Aorta (tissue), 5 donors: ENCODE data around the gene PIGT. TPM values are rescaled to one million over a fixed set of nuclear protein-coding genes. Genes with fewer than 3 reads are reported as not detected.

ENCODE experiments used
- ATAC-seq: fragments of 200-7000 bp; cut with Tn5 transposase; one replicate; pipeline ENCODE4 v1.9.1; 2022; ENCODE audit warnings: moderate library complexity; ENCODE audit not compliant: low FRiP score
- DNase-seq, 2 donors: peaks; one replicate each; pipeline ENCODE4 v3.0.0-alpha.2; 2020
- H3K27ac ChIP-seq, 2 donors: one replicate each; pipeline ENCODE4 v1.5.1; 2013; ENCODE audit warnings: low read length in 2 of 2, mild to moderate bottlenecking in 2 of 2, moderate library complexity in 2 of 2, control low read depth in 1 of 2, inconsistent platforms in 1 of 2, low read depth in 1 of 2
- H3K27me3 ChIP-seq, 2 donors: one replicate each; pipeline ENCODE4 v1.6.1; 2013; ENCODE audit warnings: control low read depth in 1 of 2, low read length in 1 of 2, mild to moderate bottlenecking in 1 of 2, moderate library complexity in 1 of 2; ENCODE audit not compliant: insufficient read depth in 2 of 2, control insufficient read depth in 1 of 2
- H3K36me3 ChIP-seq, 2 donors: one replicate each; pipeline ENCODE4 v1.6.1; 2013; ENCODE audit warnings: control low read depth in 1 of 2, low read length in 1 of 2, mild to moderate bottlenecking in 1 of 2; ENCODE audit not compliant: insufficient read depth in 2 of 2, control insufficient read depth in 1 of 2
- H3K4me1 ChIP-seq, 2 donors: one replicate each; pipeline ENCODE4 v1.6.1; 2013; ENCODE audit warnings: low read length in 2 of 2, control low read depth in 1 of 2, mild to moderate bottlenecking in 1 of 2, moderate library complexity in 1 of 2; ENCODE audit not compliant: insufficient read depth in 2 of 2, control insufficient read depth in 1 of 2
- H3K4me3 ChIP-seq, 2 donors: one replicate each; pipeline ENCODE4 v1.5.1; 2013; ENCODE audit warnings: low read length in 2 of 2, control low read depth in 1 of 2, mild to moderate bottlenecking in 1 of 2
- H3K9me3 ChIP-seq: one replicate; pipeline ENCODE4 v1.6.1; 2013; ENCODE audit warnings: mild to moderate bottlenecking, low read length; ENCODE audit not compliant: control insufficient read depth
- WGBS, 2 donors: extraction: QIAGEN DNeasy Blood & Tissue Kit; methylation state at CpG; one replicate each; pipeline ENCODE4 v1.1.7; 2013; 5-methylcytosine and 5-hydroxymethylcytosine counted together
- intact Hi-C, 2 donors: fragments of 100-400 bp; cut with DNase I; formaldehyde crosslinking; loops; one replicate each; pipeline versions ENCODE4 v1.14.2 to v1.15.0; 2022
- polyA plus RNA-seq, 2 donors: library from polyadenylated mRNA; stranded (reverse); fragments of 200-250 nt; gene quantifications; one replicate each; pipeline ENCODE4 v1.2.3, GENCODE V29; 2013
- total RNA-seq, 2 donors: library from RNA; stranded (reverse); fragmentation: NEBNext Ultra II Directional; extraction: Animal tissue kit (Norgen Biotek cat#: 25700); gene quantifications; one replicate each; pipeline ENCODE4 v1.2.1, GENCODE V29; 2021
- donor health status: healthy with polysubstance abuse.
- donor health status: Bipolar disorder and iron deficiency.
- donor health status: DM: no; HTN: no; CAD: no.
- donor health status: DM: no; HTN: no; CAD: no.
- donor health status: DM: yes; HTN: yes; CAD: no.

Gene PIGT
- total and polyA plus RNA-seq, 4 donors, result 69.0 to 151 (median 113) TPM

- H3K4me1 ChIP-seq, result peaks cover 2 to 9% of the 10 kb centered on the region in 2 donors
- intact Hi-C loops, result no loop called here
- no peak overlapping the region for H3K27ac ChIP-seq
- H3K36me3 ChIP-seq, result peaks cover 8 to 9% of the 10 kb centered on the region in 2 donors
- no peak overlapping the region for H3K4me3 ChIP-seq
- ATAC-seq, result no peak
- no peak for DNase-seq
- no peaks in the 10 kb centered on the region for H3K9me3 ChIP-seq
- H3K27me3 ChIP-seq, result no peaks in the 10 kb centered on the region
- WGBS, 2 donors, result 60 to 64% methylated on average over 5 of the region's 5 CpGs
Observed at GRCh38 chr20:45412653-45413052, 3.3 kb upstream of the PIGT start.

DNA sequence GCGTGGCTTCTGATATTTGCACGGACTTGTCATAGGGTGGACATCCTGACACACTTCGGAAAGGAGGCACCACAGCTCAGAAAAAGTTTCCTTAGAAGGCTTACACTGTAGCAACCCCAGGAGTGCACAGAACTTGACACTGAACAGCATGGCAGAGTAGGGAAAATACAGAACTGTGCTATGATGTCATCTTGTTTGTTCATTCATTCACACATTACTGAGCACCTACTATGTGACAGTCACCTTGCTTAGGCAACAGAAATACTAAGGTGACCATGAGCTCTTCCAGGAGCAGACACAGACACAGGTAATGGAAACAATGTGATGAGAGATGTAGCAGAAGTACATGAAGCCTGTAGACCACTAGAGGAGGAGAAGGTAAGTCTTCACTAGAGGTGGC is 2.5 kb upstream of the PIGT start:
- H3K27me3 ChIP-seq, result no peaks in the 10 kb centered on the region
- no peak for ATAC-seq
- no peak for DNase-seq
- no peak overlapping the region for H3K27ac ChIP-seq
- intact Hi-C loops, result no loop called here
- H3K36me3 ChIP-seq, result peaks cover 7 to 9% of the 10 kb centered on the region in 2 donors
- WGBS, 2 donors, result 65 to 71% methylated on average over 3 of the region's 3 CpGs
- H3K4me3 ChIP-seq, result no peak overlapping the region
- peaks cover 2% of the 10 kb centered on the region in 2 donors for H3K4me1 ChIP-seq
- H3K9me3 ChIP-seq, result no peaks in the 10 kb centered on the region

GRCh38 chr20:45416917-45417316 is 976 bp downstream of the PIGT start:
- intact Hi-C loops, result loop anchor here in 1 of 2 donors (5.0 kb wide), 2 partner anchors 45 to 80 kb away; no protein-coding TSS in a partner anchor
- no peaks in the 10 kb centered on the region for H3K4me1 ChIP-seq
- 77 to 78% methylated on average over 2 of the region's 2 CpGs for WGBS, 2 donors
- no peak for DNase-seq
- no peak overlapping the region for H3K4me3 ChIP-seq
- no peaks in the 10 kb centered on the region for H3K9me3 ChIP-seq
- H3K36me3 ChIP-seq, result peaks cover 3 to 5% of the 10 kb centered on the region in 2 donors
- no peaks in the 10 kb centered on the region for H3K27me3 ChIP-seq
- no peak overlapping the region for H3K27ac ChIP-seq
- no peak for ATAC-seq

GRCh38 chr20:45419188-45420091 is 3.5 kb downstream of the PIGT start:
- H3K27me3 ChIP-seq, result no peaks in the 10 kb centered on the region
- H3K4me1 ChIP-seq, result no peaks in the 10 kb centered on the region
- intact Hi-C loops, result loop anchor here in 1 of 2 donors (5.0 kb wide), 2 partner anchors 47 to 82 kb away; no protein-coding TSS in a partner anchor
- no peaks in the 10 kb centered on the region for H3K9me3 ChIP-seq
- whole genome bisulfite sequencing, 2 donors, result 67 to 69% methylated on average over 17 of the region's 17 CpGs
- peaks cover 0 to 5% of the 10 kb centered on the region in 2 donors for H3K36me3 ChIP-seq
- H3K4me3 ChIP-seq, result no peak overlapping the region
- peak; percentile 81 for ATAC-seq
- peak; percentile 72 to 82 for DNase-seq
- peak overlapping the region; percentile 46 to 65 for H3K27ac ChIP-seq

DNA sequence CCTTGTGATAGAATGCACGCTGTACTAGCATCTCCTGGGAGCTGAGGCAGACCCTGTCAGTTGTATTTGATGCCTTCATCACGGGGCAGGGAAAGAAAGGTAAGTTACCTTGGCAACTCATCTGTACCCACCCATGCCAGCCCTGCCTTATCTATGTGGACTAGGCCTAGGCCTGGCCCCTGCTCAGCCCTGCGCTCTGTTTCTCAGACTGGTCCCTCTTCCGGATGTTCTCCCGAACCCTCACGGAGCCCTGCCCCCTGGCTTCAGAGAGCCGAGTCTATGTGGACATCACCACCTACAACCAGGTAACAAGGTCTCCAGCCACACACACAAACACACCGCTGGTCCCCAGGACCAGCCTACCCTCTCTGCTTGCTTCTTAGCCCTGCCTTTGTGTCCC is 4.2 kb downstream of the PIGT start:
- H3K36me3 ChIP-seq, result peaks cover 0 to 5% of the 10 kb centered on the region in 2 donors
- H3K4me3 ChIP-seq, result no peak overlapping the region
- WGBS, 2 donors, result 91 to 93% methylated on average over 8 of the region's 8 CpGs
- DNase-seq, result no peak
- H3K9me3 ChIP-seq, result no peaks in the 10 kb centered on the region
- intact Hi-C loops, result no loop called here
- H3K4me1 ChIP-seq, result no peaks in the 10 kb centered on the region
- H3K27me3 ChIP-seq, result no peaks in the 10 kb centered on the region
- peak overlapping the region in 1 of 2 donors; percentile 38 for H3K27ac ChIP-seq
- no peak for ATAC-seq

DNA sequence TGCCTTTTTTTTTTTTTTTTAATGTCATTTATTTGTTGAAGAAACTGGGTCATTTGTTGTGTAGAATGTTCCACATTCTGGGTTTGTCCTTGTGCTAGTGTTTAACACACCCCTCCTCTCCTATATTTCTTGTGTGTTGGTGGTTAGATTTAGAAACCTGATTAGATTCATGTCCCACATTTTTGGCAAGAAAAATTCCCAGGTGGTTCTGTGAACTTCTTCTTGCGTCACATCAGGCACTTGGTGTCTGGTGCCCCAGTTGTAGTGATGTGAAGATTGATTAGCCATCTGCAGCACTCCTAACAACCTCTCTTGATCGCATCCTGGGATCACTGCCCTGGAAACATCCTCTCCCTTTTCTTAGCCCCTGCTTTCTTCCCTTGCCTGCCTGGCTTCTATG is 7.8 kb downstream of the PIGT start:
- Histone ChIP-seq H3K36me3 (peaks cover 0 to 6% of the 10 kb centered on the region in 2 donors), H3K27ac (no peak overlapping the region), H3K4me1 (no peaks in the 10 kb centered on the region), H3K9me3 (no peaks in the 10 kb centered on the region), H3K4me3 (no peak overlapping the region), H3K27me3 (no peaks in the 10 kb centered on the region)
- ATAC-seq (no peak), DNase-seq (no peak)
- 96 to 97% methylated on average over 2 of the region's 2 CpGs for WGBS, 2 donors
- intact Hi-C loops, result no loop called here

- Histone ChIP-seq H3K4me1 (no peaks in the 10 kb centered on the region), H3K9me3 (no peaks in the 10 kb centered on the region), H3K27me3 (no peaks in the 10 kb centered on the region), H3K4me3 (no peak overlapping the region), H3K36me3 (peaks cover 0 to 6% of the 10 kb centered on the region in 2 donors), H3K27ac (no peak overlapping the region)
- ATAC-seq, result no peak
- no peak for DNase-seq
- whole genome bisulfite sequencing, 2 donors, result 93 to 94% methylated on average over 17 of the region's 17 CpGs
- intact Hi-C loops, result no loop called here
Observed at GRCh38 chr20:45425561-45425960, 9.6 kb downstream of the PIGT start.

GRCh38 chr20:45426320-45427016 is 10.5 kb downstream of the PIGT start:
- DNase-seq, result no peak
- peaks cover 0 to 1% of the 10 kb centered on the region in 2 donors for H3K36me3 ChIP-seq
- 79 to 81% methylated on average over 5 of the region's 5 CpGs for WGBS, 2 donors

More at GRCh38 chr20:45426320-45427016, 10.5 kb downstream of the PIGT start:
- Histone ChIP-seq H3K27ac (no peak overlapping the region), H3K27me3 (no peaks in the 10 kb centered on the region), H3K9me3 (no peaks in the 10 kb centered on the region), H3K4me1 (no peaks in the 10 kb centered on the region), H3K4me3 (no peak overlapping the region)
- intact Hi-C loops, result no loop called here
- ATAC-seq, result no peak
